Bronchial epithelial cell (primary cell): ENCODE measurements around the gene GPA33. TPM values are rescaled to one million over a fixed set of nuclear protein-coding genes. Genes with fewer than 3 reads are reported as not detected.
A peak's percentile ranks its signal among the peaks of the same experiment; 100 is the strongest.

ENCODE experiments used
- DNase-seq: peaks from one replicate; pipeline ENCODE4 v3.0.0-alpha.2; 2010; ENCODE audit warnings: low read depth
- FAIRE-seq: peaks from 2 replicates; lab custom pipeline; 2011; peaks lifted over from hg19 to GRCh38; lab: Jason Lieb, UNC
- H3K27me3 ChIP-seq: 2 replicates; pipeline ENCODE4 v1.5.1; 2011; ENCODE audit warnings: low read length; ENCODE audit not compliant: control insufficient read depth, insufficient read depth
- H3K36me3 ChIP-seq: 2 replicates; pipeline ENCODE4 v1.5.1; 2011; ENCODE audit warnings: low read length; ENCODE audit not compliant: control insufficient read depth, insufficient read depth
- H3K4me3 ChIP-seq: 2 replicates; pipeline ENCODE4 v1.5.1; 2011; ENCODE audit warnings: mild to moderate bottlenecking, low read depth, low read length, control low read depth
- total RNA-seq: library from RNA; depleted of rRNA; stranded (reverse); fragments of >200 nt; gene quantifications from 2 replicates; pipeline ENCODE4 v1.2.1, GENCODE V29; 2014
- TF ChIP-seq, protein P1 (sequence below): IDR thresholded peaks from 2 replicates; pipeline ENCODE4 v1.5.1; 2011; ENCODE audit warnings: mild to moderate bottlenecking, moderate library complexity, low read length, control low read depth, inconsistent platforms; ENCODE audit not compliant: insufficient read depth, severe bottlenecking

Gene GPA33
- total RNA-seq, 1 donor from 2014 or later, result not detected

DNA sequence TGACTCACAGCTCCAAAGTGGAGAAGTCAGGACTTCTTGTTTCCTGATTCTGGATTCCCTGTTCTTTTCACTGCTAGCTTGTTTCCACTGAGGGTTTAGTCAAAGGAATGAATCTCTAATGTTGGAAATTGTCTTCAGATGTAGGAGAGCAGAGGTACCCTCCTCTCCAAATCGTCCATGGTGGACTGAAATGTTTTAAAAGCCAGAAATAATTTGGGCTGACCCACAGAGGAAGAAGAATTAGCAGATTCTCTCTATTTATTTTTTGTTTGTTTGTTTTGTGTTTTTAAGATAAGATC, 30.4 kb downstream of the GPA33 start:
- FAIRE-seq, result no peak
- Histone ChIP-seq H3K27me3 (no peaks in the 10 kb centered on the region), H3K4me3 (no peak overlapping the region), H3K36me3 (no peaks in the 10 kb centered on the region)
- DNase-seq, result no peak
- TF ChIP-seq, protein P1, sequence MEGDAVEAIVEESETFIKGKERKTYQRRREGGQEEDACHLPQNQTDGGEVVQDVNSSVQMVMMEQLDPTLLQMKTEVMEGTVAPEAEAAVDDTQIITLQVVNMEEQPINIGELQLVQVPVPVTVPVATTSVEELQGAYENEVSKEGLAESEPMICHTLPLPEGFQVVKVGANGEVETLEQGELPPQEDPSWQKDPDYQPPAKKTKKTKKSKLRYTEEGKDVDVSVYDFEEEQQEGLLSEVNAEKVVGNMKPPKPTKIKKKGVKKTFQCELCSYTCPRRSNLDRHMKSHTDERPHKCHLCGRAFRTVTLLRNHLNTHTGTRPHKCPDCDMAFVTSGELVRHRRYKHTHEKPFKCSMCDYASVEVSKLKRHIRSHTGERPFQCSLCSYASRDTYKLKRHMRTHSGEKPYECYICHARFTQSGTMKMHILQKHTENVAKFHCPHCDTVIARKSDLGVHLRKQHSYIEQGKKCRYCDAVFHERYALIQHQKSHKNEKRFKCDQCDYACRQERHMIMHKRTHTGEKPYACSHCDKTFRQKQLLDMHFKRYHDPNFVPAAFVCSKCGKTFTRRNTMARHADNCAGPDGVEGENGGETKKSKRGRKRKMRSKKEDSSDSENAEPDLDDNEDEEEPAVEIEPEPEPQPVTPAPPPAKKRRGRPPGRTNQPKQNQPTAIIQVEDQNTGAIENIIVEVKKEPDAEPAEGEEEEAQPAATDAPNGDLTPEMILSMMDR, result no peak

DNA sequence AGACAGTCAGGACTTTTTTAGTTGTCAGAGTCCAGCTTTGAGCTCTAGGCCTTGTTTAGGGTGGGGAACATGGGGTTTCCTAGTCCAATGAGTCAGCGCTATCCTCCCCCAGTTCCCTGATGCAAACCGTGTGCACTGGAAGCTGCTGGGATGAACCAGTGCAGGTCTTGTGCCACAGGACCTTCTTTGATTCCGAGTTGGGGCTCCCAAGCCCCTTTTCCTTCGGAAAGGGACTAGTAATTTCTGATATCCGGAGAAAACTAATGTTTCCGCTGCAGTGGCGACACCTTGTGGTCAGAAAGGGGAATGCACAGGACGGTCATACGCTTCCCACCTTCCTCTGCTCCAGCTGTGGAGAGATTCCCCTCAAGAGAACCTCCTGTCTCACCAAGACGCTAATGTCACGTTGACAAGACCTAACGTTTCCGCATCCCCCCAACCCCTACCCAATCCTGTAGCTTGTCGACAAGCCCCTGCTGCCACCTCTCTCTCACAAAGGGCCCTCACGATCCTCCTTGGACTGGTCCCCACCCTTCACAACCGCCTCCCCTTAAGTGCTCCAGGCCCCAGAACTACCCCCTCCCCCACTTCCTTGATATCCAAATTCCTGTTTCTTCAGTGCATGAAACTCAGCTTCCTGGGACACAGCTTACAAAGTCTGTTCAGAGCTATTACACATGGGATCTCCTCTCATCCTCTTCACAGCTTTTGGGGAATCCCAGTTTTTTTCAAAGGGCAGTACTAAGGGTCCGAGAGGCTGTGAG, 30.9 kb downstream of the GPA33 start:
- Histone ChIP-seq H3K4me3 (no peak overlapping the region), H3K27me3 (no peaks in the 10 kb centered on the region), H3K36me3 (no peaks in the 10 kb centered on the region)
- peak; percentile 47 for DNase-seq
- FAIRE-seq, result no peak
- TF ChIP-seq, protein P1, result peak; percentile 92

DNA sequence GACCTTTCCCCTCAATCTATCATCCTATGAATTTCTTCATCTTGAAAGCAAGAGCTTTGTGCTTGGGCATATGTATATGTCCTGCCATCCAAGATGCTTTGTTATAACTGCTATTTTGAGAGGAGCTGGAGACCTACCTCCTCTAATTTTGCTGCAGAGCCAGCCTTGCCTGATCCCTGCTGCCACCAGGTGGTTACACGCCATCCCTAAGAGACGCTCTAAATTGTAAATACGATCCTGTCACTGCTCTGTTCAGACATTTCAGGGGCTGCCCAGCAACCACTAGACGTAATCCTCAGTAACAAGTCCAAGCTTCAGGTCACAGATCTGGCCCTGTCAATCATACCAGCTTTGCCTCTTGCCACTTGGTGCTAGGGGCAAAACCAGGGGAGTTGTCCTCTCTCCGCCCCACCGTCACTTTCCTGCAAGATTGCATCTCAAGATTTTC, 32.9 kb downstream of the GPA33 start:
- FAIRE-seq (no peak), DNase-seq (peak; percentile 41)
- no peaks in the 10 kb centered on the region for H3K36me3 ChIP-seq
- no peak overlapping the region for H3K4me3 ChIP-seq
- TF ChIP-seq, protein P1, result peak; percentile 63
- no peaks in the 10 kb centered on the region for H3K27me3 ChIP-seq

DNA sequence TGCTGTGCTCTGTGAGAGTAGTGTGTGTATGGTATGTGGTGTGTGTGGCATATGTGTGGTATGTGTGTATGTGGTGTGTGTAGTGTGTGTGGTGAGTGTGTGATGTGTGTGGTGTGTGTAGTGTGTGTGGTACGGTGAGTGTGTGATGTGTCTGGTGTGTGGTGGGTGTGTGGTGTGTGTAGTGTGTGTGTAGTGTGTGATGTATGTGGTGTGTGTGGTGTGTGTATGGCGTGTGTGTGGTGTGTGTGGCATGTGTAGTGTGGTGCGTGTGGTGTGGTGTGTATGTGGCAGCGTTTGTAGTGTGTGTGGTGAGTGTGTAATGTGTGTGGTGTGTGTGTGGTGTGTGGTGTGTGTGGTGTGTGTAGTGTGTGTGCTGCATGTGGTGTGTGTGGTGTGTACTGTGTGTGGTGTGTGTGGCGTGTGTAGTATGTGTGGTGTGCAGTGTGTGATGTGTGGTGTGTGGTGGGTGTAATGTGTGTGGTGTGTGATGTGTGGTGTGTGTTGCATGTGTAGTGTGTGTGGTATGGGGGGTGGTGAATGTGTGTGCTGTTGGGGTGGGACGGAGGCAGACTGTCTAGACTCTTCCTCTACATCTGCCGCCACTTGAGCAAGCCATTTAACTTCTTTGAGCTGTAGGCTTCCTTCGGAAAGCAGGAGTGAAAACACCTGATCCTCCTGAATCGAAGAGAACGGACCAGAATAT, 33.5 kb downstream of the GPA33 start:
- FAIRE-seq, result peak; percentile 98
- no peaks in the 10 kb centered on the region for H3K36me3 ChIP-seq
- no peak for DNase-seq
- H3K27me3 ChIP-seq, result no peaks in the 10 kb centered on the region
- TF ChIP-seq, protein P1, result no peak
- H3K4me3 ChIP-seq, result no peak overlapping the region

GRCh38 chr1:167054946-167055630, 35.1 kb downstream of the GPA33 start:
- Histone ChIP-seq H3K4me3 (no peak overlapping the region), H3K36me3 (no peaks in the 10 kb centered on the region), H3K27me3 (no peaks in the 10 kb centered on the region)
- DNase-seq, result no peak
- FAIRE-seq, result no peak
- TF ChIP-seq, protein P1, result no peak
